GM13977 (cell line): Measurements from ENCODE around the gene SHISAL2A.

Experiments used
- DNase-seq: peaks from one replicate; pipeline ENCODE4 v3.0.0; 2012; ENCODE audit warnings: low spot score
- CTCF ChIP-seq: IDR thresholded peaks from 2 replicates; pipeline ENCODE4 v1.5.1; 2012; ENCODE audit warnings: mild to moderate bottlenecking, control low read depth; ENCODE audit not compliant: insufficient read depth; ENCODE audit errors: extremely low read depth, missing control alignments
- in situ Hi-C: fragments of 300-500 bp; cut with MboI; formaldehyde crosslinking; loops from one replicate; pipeline ENCODE4 v1.12.0; 2022; ENCODE audit warnings: low sequenced_read_pairs, low pct_unique_long_range_greater_than_20kb, mixed read lengths, inconsistent platforms; ENCODE audit not compliant: unreplicated experiment

Gene SHISAL2A

GRCh38 chr1:52614671-52615070, 18.3 kb upstream of the SHISAL2A start:
- no peak for TF ChIP-seq CTCF
- DNase-seq: no peak
- in situ Hi-C loops: no loop called here

GRCh38 chr1:52615489-52616042, 17.4 kb upstream of the SHISAL2A start:
- in situ Hi-C loops: no loop called here
- TF ChIP-seq CTCF: no peak

GRCh38 chr1:52621950-52622349, 11.0 kb upstream of the SHISAL2A start:
- in situ Hi-C loops: no loop called here
- TF ChIP-seq CTCF: no peak
- DNase-seq: no peak

More at GRCh38 chr1:52615489-52616042, 17.4 kb upstream of the SHISAL2A start:
- no peak for DNase-seq

- no peak for DNase-seq
- no peak for TF ChIP-seq CTCF
- in situ Hi-C loops: no loop called here
These were observed 9.2 kb upstream of the SHISAL2A start for GRCh38 chr1:52623812-52624211.

GRCh38 chr1:52627028-52627427, 5.9 kb upstream of the SHISAL2A start:
- TF ChIP-seq CTCF: no peak
- in situ Hi-C loops: no loop called here
- no peak for DNase-seq

GRCh38 chr1:52628614-52629324, 4.2 kb upstream of the SHISAL2A start:
- DNase-seq: no peak
- in situ Hi-C loops: no loop called here
- TF ChIP-seq CTCF: no peak
